Panc1 (cell line): ENCODE measurements around the gene LRRC1. TPM values are rescaled to one million over a fixed set of nuclear protein-coding genes. Genes with fewer than 3 reads are reported as not detected.

Experiments
- ATAC-seq: fragments of 200-7000 bp; cut with Tn5 transposase; 2 replicates; pipeline ENCODE4 v1.9.1; 2020; ENCODE audit warnings: mild to moderate bottlenecking, moderate library complexity
- BruUV-seq: library from RNA; stranded (reverse); fragments of 400-500 nt; replicated peaks from 2 replicates; lab custom pipeline; 2021; lab: Mats Ljungman, UMichigan
- CTCF ChIA-PET: fragments of 300-600 bp; sonication (Branson Sonifier 250); formaldehyde crosslinking; loops from one replicate; lab custom pipeline; 2022; ENCODE audit warnings: antibody characterized with exemption; lab: Charles Lee
- POLR2A ChIA-PET: fragments of 300-600 bp; sonication (Branson Sonifier 250); formaldehyde crosslinking; loops from one replicate; lab custom pipeline; 2022; ENCODE audit warnings: antibody characterized with exemption; lab: Charles Lee
- DNase-seq: peaks from one replicate; pipeline ENCODE4 v3.0.0-alpha.2; 2010; ENCODE audit warnings: low read depth, low spot score
- H3K27ac ChIP-seq: 2 replicates; pipeline ENCODE4 v1.5.1; 2011; ENCODE audit warnings: mild to moderate bottlenecking, low read length, inconsistent platforms
- H3K27me3 ChIP-seq: fragments of 200-500 bp; sonication (Bioruptor generic); 2 replicates; pipeline ENCODE4 v1.6.0; 2014; ENCODE audit warnings: low read length, inconsistent platforms; ENCODE audit not compliant: control insufficient read depth, insufficient read depth
- H3K36me3 ChIP-seq: fragments of 200-500 bp; sonication (Bioruptor generic); 2 replicates; pipeline ENCODE4 v1.5.1; 2014; ENCODE audit warnings: inconsistent platforms, mild to moderate bottlenecking, low read length, moderate library complexity; ENCODE audit not compliant: control insufficient read depth, insufficient read depth
- H3K4me1 ChIP-seq: 2 replicates; pipeline ENCODE4 v1.5.1; 2011; ENCODE audit warnings: inconsistent platforms, mild to moderate bottlenecking, low read length, moderate library complexity; ENCODE audit not compliant: control insufficient read depth, insufficient read depth
- H3K4me3 ChIP-seq, 2 experiments: 2 replicates each; pipeline ENCODE4 v1.5.1; 2011 to 2012; ENCODE audit warnings: low read depth in 2 of 2, low read length in 2 of 2, mild to moderate bottlenecking in 2 of 2, inconsistent platforms in 1 of 2, moderate library complexity in 1 of 2
- H3K9me3 ChIP-seq: fragments of 200-500 bp; sonication (Bioruptor generic); 2 replicates; pipeline ENCODE4 v1.5.1; 2014; ENCODE audit warnings: low read depth, mild to moderate bottlenecking, inconsistent platforms, low read length, moderate library complexity; ENCODE audit not compliant: control insufficient read depth, insufficient read depth
- CTCF ChIP-seq: fragments of 450-650 bp; IDR thresholded peaks from 2 replicates; pipeline ENCODE4 v1.5.1; 2017; ENCODE audit warnings: mild to moderate bottlenecking
- POLR2AphosphoS5 ChIP-seq: IDR thresholded peaks from 2 replicates; pipeline ENCODE4 v1.6.1; 2012; ENCODE audit warnings: mild to moderate bottlenecking, low read depth, low read length, moderate library complexity
- REST ChIP-seq, 2 experiments: IDR thresholded peaks; 2 replicates each; pipeline ENCODE4 v1.6.1; 2011 to 2012; ENCODE audit warnings: low read depth in 2 of 2, control low read depth in 1 of 2, low read length in 1 of 2, mild to moderate bottlenecking in 1 of 2, moderate library complexity in 1 of 2; ENCODE audit not compliant: insufficient read depth in 1 of 2
- SIN3A ChIP-seq: IDR thresholded peaks from 2 replicates; pipeline ENCODE4 v1.6.1; 2012; ENCODE audit warnings: low read depth, mild to moderate bottlenecking, low read length, moderate library complexity, borderline replicate concordance; ENCODE audit not compliant: insufficient read depth
- TCF7L2 ChIP-seq: IDR thresholded peaks from 2 replicates; pipeline ENCODE4 v1.6.1; 2011; ENCODE audit warnings: mild to moderate bottlenecking, low read depth, low read length, inconsistent platforms
- in situ Hi-C: cut with HindIII; loops from 2 replicates; pipeline ENCODE4 v1.10.0; 2016; ENCODE audit warnings: low sequenced_read_pairs, low pct_unique_long_range_greater_than_20kb
- intact Hi-C: fragments of 100-400 bp; cut with micrococcal nuclease; formaldehyde crosslinking; loops from one replicate; pipeline ENCODE4 v1.10.0; 2022; ENCODE audit not compliant: unreplicated experiment
- total RNA-seq: library from RNA; stranded (reverse); gene quantifications from one replicate; pipeline ENCODE4 v1.2.1, GENCODE V29; 2021; ENCODE audit not compliant: unreplicated experiment

The LRRC1 gene
- total RNA-seq, 1 experiment from 2014 or later: 13.8 TPM

- H3K27ac ChIP-seq: no peak overlapping the region
- no peaks in the 10 kb centered on the region; the same call in 1 of the 2 replicates for H3K4me1 ChIP-seq
- H3K27me3 ChIP-seq: no peaks in the 10 kb centered on the region
- ChIA-PET POLR2A (interaction anchor here (0.6 kb wide), 1 partner anchor 40 kb away, joined by 3 read pairs; no protein-coding TSS in a partner anchor), CTCF (no interaction called here)
- no peaks in the 10 kb centered on the region for H3K9me3 ChIP-seq
- BruUV-seq: no TSS peak
- ATAC-seq (no peak), DNase-seq (no peak)
- intact Hi-C loops (no loop called here), in situ Hi-C loops (no loop called here)
- no peaks in the 10 kb centered on the region for H3K36me3 ChIP-seq
- TF ChIP-seq POLR2AphosphoS5: no peak
- no peak for TF ChIP-seq CTCF
- TF ChIP-seq SIN3A: no peak
- no peak for TF ChIP-seq REST (IDR thresholded peaks at IDR 0.05; ENCODE audit: insufficient read depth in 1 of 2, low read depth in 2 of 2, low read length in 1 of 2)
- no peak for TF ChIP-seq TCF7L2
- no peak overlapping the region for H3K4me3 ChIP-seq
These were observed 38.4 kb downstream of the LRRC1 start for GRCh38 chr6:53833155-53833554.

- no peak for TF ChIP-seq SIN3A
- DNase-seq (no peak), ATAC-seq (no peak)
- intact Hi-C loops (no loop called here), in situ Hi-C loops (no loop called here)
- ChIA-PET CTCF (no interaction called here), POLR2A (no interaction called here)
- BruUV-seq: no TSS peak
- Histone ChIP-seq H3K9me3 (no peaks in the 10 kb centered on the region), H3K4me1 (no peaks in the 10 kb centered on the region; the same call in 1 of the 2 replicates), H3K27ac (no peak overlapping the region), H3K4me3 (no peak overlapping the region), H3K27me3 (no peaks in the 10 kb centered on the region), H3K36me3 (no peaks in the 10 kb centered on the region)
These were observed 39.3 kb downstream of the LRRC1 start for GRCh38 chr6:53834132-53834531.

GRCh38 chr6:53837865-53838769, 43.3 kb downstream of the LRRC1 start:
- POLR2A ChIA-PET: interaction anchor here (0.9 kb wide), 1 partner anchor 10 kb away, joined by 5 read pairs; no protein-coding TSS in a partner anchor
- Histone ChIP-seq H3K4me3 (no peak overlapping the region), H3K36me3 (no peaks in the 10 kb centered on the region), H3K27me3 (no peaks in the 10 kb centered on the region), H3K9me3 (peaks cover 7% of the 10 kb centered on the region; the same call in 1 of the 2 replicates), H3K27ac (no peak overlapping the region), H3K4me1 (no peaks in the 10 kb centered on the region)
- CTCF ChIA-PET: no interaction called here
- TF ChIP-seq POLR2AphosphoS5: no peak
- no peak for TF ChIP-seq CTCF
- TF ChIP-seq TCF7L2: no peak
- no peak for TF ChIP-seq SIN3A
- TF ChIP-seq REST (IDR thresholded peaks at IDR 0.05; ENCODE audit: insufficient read depth in 1 of 2, low read depth in 2 of 2, low read length in 1 of 2): no peak
- in situ Hi-C loops: no loop called here
- ATAC-seq (no peak), DNase-seq (no peak)
- no TSS peak for BruUV-seq
- intact Hi-C loops: no loop called here
